Effector CD4-positive, alpha-beta T cell (primary cell): ENCODE measurements around the gene CHM.
"Not testable (repeated sequence)": the region's sequence is repeated elsewhere in the genome, so short reads cannot be mapped to it uniquely, and the experiment has no call there.

Experiments used
- DNase-seq: peaks from one replicate; pipeline ENCODE4 v3.0.0-alpha.2; 2020
- total RNA-seq: gene quantifications from one replicate; lab custom pipeline; 2026; lab: John Stamatoyannopoulos, UW

Gene CHM
- total RNA-seq, result 21.0 reads per million, percentile 48 among the genes with 10 or more reads in this experiment

- DNase-seq, result peak; percentile 48
These were observed at the start of gene CHM for GRCh38 chrX:86047174-86047935. Gene CHM, minus strand, starts transcription at chrX:86047558. Its CDS starts 26 bp downstream, at chrX:86047532.

GRCh38 chrX:86078650-86079049 lies 31.3 kb upstream of the CHM start:
- no peak for DNase-seq

GRCh38 chrX:86066998-86067397 lies 19.6 kb upstream of the CHM start:
- no peak for DNase-seq

DNA sequence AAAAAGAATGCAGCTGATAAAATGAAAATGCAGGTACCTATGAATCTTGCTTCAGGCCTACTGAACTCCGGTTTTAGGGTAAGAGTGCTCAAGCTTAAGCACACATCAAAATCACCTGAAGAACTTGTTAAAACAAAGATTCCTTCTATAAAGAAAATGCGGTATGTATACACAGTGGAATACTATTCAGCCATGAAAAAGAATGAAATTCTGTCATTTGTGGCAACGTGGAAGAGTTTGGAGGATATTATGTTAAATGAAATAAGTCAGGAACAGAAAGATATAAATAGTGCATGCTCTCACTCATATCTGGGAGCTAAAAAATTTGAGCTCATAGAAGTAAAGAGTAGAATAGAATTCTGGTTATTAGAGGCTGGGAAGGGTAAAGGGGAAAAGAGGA lies 14.0 kb upstream of the CHM start:
- no peak for DNase-seq

- DNase-seq, result no peak
These were observed 4.4 kb upstream of the CHM start for GRCh38 chrX:86051741-86052140.

- no peak for DNase-seq
These were observed 550 bp upstream of the CHM start for GRCh38 chrX:86047936-86048280.

GRCh38 chrX:86044216-86044615 lies 3.1 kb downstream of the CHM start:
- DNase-seq, result no peak

GRCh38 chrX:86039625-86040568 lies 7.5 kb downstream of the CHM start:
- DNase-seq, result no peak

- DNase-seq, result no peak
These were observed 14.0 kb downstream of the CHM start for GRCh38 chrX:86033385-86033784.

DNA sequence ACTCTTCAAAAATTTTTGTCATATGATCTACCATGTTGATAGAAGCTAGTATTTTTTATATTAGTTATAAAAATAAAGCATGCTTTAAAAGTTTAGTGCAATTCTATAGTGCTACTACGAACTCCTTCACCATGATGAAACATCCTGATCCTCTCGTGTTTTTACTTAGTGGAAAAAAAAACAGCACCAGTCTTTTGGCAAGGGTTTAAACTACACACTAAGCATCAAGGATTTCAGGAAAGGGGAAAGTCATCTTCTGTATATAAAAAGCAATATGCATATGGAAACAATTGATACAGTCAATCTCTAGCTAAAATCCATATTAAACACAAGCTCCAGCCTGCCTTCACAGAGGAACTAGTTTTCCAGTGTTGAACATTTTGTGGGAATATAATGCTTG lies 18.7 kb downstream of the CHM start:
- no peak for DNase-seq

GRCh38 chrX:86023811-86024210 lies 23.5 kb downstream of the CHM start:
- DNase-seq, result no peak

- DNase-seq, result no peak
These were observed 25.6 kb downstream of the CHM start for GRCh38 chrX:86021652-86022289.

DNA sequence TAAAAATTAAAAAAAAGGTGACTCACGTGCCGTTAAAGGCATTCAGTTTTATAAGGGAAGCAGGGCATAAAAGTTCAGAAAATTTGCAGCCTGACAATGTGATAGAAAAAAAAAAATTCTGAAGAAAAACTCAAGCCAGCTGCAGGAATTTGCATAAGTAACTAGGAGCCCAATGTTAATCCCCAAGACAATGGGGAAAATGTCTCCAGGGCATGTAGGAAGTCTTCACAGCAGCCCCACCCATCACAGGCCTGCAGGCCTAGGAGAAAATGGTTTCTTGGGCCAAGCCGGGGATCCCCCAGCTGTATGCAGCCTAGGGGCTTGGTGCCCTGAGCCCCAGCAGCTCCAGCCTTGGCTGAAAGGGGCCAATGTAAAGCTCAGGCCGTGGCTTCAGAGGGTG lies 31.2 kb downstream of the CHM start:
- no peak for DNase-seq

GRCh38 chrX:86014959-86015358 lies 32.4 kb downstream of the CHM start:
- not testable (repeated sequence) for DNase-seq

DNA sequence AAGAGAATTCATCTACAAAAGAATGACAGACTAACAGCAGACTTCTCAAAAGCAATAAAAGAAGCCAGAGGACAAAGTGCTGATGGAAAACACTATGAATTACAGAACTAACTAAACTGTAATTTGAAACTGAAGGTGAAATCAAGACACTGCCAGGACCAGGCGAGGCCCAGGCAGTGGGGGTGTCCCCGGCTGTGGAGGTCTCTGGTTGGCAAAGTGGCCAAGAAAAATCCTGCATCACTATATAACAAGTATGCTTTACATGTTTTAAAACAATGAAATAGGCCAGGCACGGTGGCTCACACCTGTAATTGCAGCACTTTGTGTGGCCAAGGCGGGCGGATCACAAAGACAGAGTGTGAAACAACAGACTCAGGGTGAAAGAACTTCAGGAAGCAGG lies 32.9 kb downstream of the CHM start:
- DNase-seq, result no peak

GRCh38 chrX:86013792-86014191 lies 33.6 kb downstream of the CHM start:
- DNase-seq, result no peak

DNA sequence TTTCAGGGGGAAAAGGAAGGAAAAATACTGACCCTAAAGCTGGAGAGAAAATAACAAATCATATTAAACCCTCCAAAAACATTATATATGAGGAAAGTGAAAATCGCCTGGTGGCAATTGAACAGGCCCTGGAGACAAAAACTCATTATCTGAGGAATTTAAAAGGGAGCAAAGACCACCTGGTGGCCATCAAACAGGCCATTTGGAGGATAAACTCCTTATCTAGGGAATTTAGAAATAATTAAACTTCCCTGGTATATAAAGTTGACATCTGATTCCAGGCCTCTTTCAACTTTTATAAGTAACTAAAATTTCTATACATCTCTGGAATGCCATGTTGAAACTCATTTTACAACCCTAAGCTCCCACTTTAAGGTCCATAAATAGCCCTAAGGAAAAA lies 35.2 kb downstream of the CHM start:
- no peak for DNase-seq

- not testable (repeated sequence) for DNase-seq
These were observed 37.6 kb downstream of the CHM start for GRCh38 chrX:86009803-86010202.

GRCh38 chrX:86007891-86008290 lies 39.5 kb downstream of the CHM start:
- DNase-seq, result not testable (repeated sequence)

DNA sequence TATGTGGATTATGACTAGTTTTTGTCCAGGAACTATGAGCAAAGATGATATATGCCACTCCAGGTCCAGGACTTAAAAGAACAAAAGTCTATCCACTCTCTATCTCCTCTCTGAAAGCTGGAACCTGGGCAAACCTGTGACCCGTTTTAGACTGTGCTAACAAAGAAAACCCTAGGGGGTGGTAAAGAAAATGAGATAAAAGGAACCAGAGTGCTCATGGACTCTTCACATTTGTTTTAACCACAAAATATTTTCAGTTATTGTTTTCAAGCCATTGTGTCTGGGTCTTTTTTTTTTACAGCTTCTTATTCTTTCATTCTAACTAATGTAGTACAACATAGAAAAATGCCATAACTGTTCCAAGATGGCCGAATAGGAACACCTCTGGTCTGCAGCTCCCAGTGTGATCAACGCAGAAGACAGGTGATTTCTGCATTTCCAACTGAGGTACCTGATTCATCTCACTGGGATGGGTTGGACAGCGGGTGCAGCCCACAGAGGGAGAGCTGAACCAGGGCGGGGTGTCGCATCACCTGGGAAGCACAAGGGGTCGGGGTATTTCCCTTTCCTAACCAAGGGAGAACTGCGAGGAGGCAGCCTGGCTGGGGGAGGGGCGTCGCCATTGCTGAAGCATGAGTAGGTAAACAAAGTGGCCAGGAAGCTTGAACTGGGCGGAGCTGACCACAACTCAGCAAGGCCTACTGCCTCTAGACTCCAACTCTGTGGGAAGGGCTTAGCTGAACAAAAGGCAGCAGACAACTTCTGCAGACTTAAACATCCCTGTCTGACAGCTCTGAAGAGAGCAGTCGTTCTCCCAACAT lies 45.1 kb downstream of the CHM start:
- no peak for DNase-seq

DNA sequence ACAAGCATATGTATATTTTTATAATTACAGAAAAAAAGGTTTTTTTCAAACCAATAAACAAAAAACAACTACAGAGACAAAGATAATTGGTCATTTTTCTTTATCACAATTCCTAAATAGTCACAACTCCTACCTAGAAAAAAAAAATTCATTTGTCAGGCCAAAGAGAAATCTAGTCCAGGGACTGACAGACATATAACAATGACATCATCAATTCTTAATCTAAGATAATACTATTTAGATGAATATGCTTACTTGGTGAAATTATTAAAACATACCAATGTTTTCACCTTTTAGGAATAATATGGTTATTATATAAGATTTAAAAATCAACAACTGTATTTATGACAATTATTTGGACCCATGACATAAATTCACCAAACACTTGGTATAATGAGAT lies 48.4 kb downstream of the CHM start:
- DNase-seq, result no peak

GRCh38 chrX:85996555-85996954 lies 50.8 kb downstream of the CHM start:
- no peak for DNase-seq

DNA sequence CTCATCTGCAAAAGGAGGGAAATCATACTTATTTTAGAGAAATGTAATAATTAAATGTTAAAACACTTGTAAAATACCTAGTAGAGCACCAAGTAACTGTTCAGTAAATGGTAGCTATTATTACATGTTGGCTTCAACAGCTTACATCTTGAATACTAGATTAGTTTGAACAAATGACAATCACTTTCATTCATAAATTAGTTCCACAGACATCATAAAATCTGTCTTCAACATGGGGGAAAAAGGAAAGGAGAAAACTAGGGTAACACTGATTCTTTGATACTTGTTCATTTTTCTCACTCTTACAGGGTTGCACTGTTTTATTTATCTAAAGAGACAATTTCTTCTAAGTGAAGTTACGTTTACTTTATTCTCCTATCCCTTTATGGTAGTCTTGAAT lies 51.7 kb downstream of the CHM start:
- no peak for DNase-seq
